H9 (cell line): ENCODE measurements around the gene ADCY1. TPM values are rescaled to one million over a fixed set of nuclear protein-coding genes. Genes with fewer than 3 reads are reported as not detected.

ENCODE experiments used
- DNase-seq: peaks from one replicate; pipeline ENCODE4 v3.0.0-alpha.2; 2017
- H2AFZ ChIP-seq: one replicate; pipeline ENCODE4 v1.6.1; 2013; ENCODE audit warnings: mild to moderate bottlenecking, low read length, control low read depth, moderate library complexity
- H2AK5ac ChIP-seq: 2 replicates; pipeline ENCODE4 v1.6.1; 2013; ENCODE audit warnings: low read length, control low read depth, mixed read lengths; ENCODE audit not compliant: insufficient read length
- H2BK120ac ChIP-seq: one replicate; pipeline ENCODE4 v1.6.1; 2013; ENCODE audit warnings: low read depth, mild to moderate bottlenecking, low read length, control low read depth, inconsistent platforms; ENCODE audit not compliant: poor library complexity, severe bottlenecking
- H2BK12ac ChIP-seq: 2 replicates; pipeline ENCODE4 v1.6.1; 2013; ENCODE audit warnings: low read length, control low read depth, mixed read lengths, low read depth; ENCODE audit not compliant: insufficient read length
- H2BK15ac ChIP-seq: 2 replicates; pipeline ENCODE4 v1.6.1; 2013; ENCODE audit warnings: low read depth, low read length, control low read depth
- H2BK20ac ChIP-seq: one replicate; pipeline ENCODE4 v1.6.1; 2013; ENCODE audit warnings: low read depth, mild to moderate bottlenecking, low read length, control low read depth, inconsistent platforms; ENCODE audit not compliant: poor library complexity, severe bottlenecking
- H2BK5ac ChIP-seq: 2 replicates; pipeline ENCODE4 v1.6.1; 2013; ENCODE audit warnings: low read length, control low read depth, mixed read lengths; ENCODE audit not compliant: insufficient read length
- H3K14ac ChIP-seq: 2 replicates; pipeline ENCODE4 v1.6.1; 2013; ENCODE audit warnings: low read length, control low read depth; ENCODE audit not compliant: insufficient read depth
- H3K18ac ChIP-seq: 2 replicates; pipeline ENCODE4 v1.6.1; 2013; ENCODE audit warnings: low read depth, mild to moderate bottlenecking, mixed read lengths, low read length, control low read depth; ENCODE audit not compliant: insufficient read length
- H3K23ac ChIP-seq: 2 replicates; pipeline ENCODE4 v1.6.1; 2013; ENCODE audit warnings: low read length, control low read depth, mixed read lengths, low read depth; ENCODE audit not compliant: insufficient read length
- H3K23me2 ChIP-seq: 2 replicates; pipeline ENCODE4 v1.6.1; 2013; ENCODE audit warnings: low read depth, mild to moderate bottlenecking, mixed read lengths, low read length, control low read depth; ENCODE audit not compliant: insufficient read length, poor library complexity, severe bottlenecking
- H3K27ac ChIP-seq: 2 replicates; pipeline ENCODE4 v1.5.1; 2013; ENCODE audit warnings: low read length, control low read depth, mixed read lengths, low read depth; ENCODE audit not compliant: insufficient read length
- H3K27me3 ChIP-seq: 2 replicates; pipeline ENCODE4 v1.6.1; 2013; ENCODE audit warnings: low read length, control low read depth, inconsistent platforms; ENCODE audit not compliant: insufficient read depth
- H3K4ac ChIP-seq: 2 replicates; pipeline ENCODE4 v1.6.1; 2013; ENCODE audit warnings: low read depth, mild to moderate bottlenecking, control low read depth, inconsistent platforms, low read length, moderate library complexity
- H3K4me1 ChIP-seq: 2 replicates; pipeline ENCODE4 v1.6.1; 2013; ENCODE audit warnings: low read length, control low read depth, inconsistent platforms; ENCODE audit not compliant: insufficient read depth
- H3K4me2 ChIP-seq: 2 replicates; pipeline ENCODE4 v1.6.1; 2013; ENCODE audit warnings: low read length, control low read depth, mixed read lengths; ENCODE audit not compliant: insufficient read length, insufficient read depth
- H3K56ac ChIP-seq: 2 replicates; pipeline ENCODE4 v1.6.1; 2013; ENCODE audit warnings: low read depth, mild to moderate bottlenecking, mixed read lengths, low read length, control low read depth; ENCODE audit not compliant: insufficient read length
- H3K79me1 ChIP-seq: 2 replicates; pipeline ENCODE4 v1.6.1; 2013; ENCODE audit warnings: low read depth, mild to moderate bottlenecking, moderate library complexity, low read length, control low read depth, inconsistent platforms; ENCODE audit not compliant: insufficient read depth, poor library complexity, severe bottlenecking
- H3K79me2 ChIP-seq: 2 replicates; pipeline ENCODE4 v1.6.1; 2013; ENCODE audit warnings: low read length, control low read depth, inconsistent platforms; ENCODE audit not compliant: insufficient read depth
- H3K9ac ChIP-seq: 2 replicates; pipeline ENCODE4 v1.6.1; 2013; ENCODE audit warnings: low read length, control low read depth, mixed read lengths; ENCODE audit not compliant: insufficient read length; ENCODE audit errors: extremely low read depth
- H3K9me3 ChIP-seq: one replicate; pipeline ENCODE4 v1.6.1; 2013; ENCODE audit warnings: low read depth, low read length, inconsistent platforms; ENCODE audit not compliant: control insufficient read depth
- H3T11ph ChIP-seq: one replicate; pipeline ENCODE4 v1.6.1; 2013; ENCODE audit warnings: mild to moderate bottlenecking, low read length, control low read depth, inconsistent platforms
- H4K20me1 ChIP-seq: one replicate; pipeline ENCODE4 v1.6.1; 2013; ENCODE audit not compliant: control insufficient read depth, insufficient read length, insufficient read depth
- H4K5ac ChIP-seq: 2 replicates; pipeline ENCODE4 v1.6.1; 2013; ENCODE audit warnings: low read depth, mild to moderate bottlenecking, mixed read lengths, low read length, control low read depth; ENCODE audit not compliant: insufficient read length
- H4K8ac ChIP-seq: replicated peaks from 2 replicates; pipeline ENCODE4 v1.6.1; 2013; ENCODE audit warnings: low read length, control low read depth, mixed read lengths, low read depth; ENCODE audit not compliant: insufficient read length
- H4K91ac ChIP-seq: 2 replicates; pipeline ENCODE4 v1.6.1; 2013; ENCODE audit warnings: low read depth, mild to moderate bottlenecking, moderate library complexity, mixed read lengths, low read length, control low read depth; ENCODE audit not compliant: insufficient read length
- H3K27ac Mint-ChIP-seq, 3 experiments: 2 replicates in 2 of 3; 3 replicates in 1 of 3; pipeline ENCODE4 v1.8.0; 2020 to 2021; ENCODE audit warnings: mixed read lengths in 3 of 3, mild to moderate bottlenecking in 1 of 3, moderate library complexity in 1 of 3
- H3K27me3 Mint-ChIP-seq: 2 replicates; pipeline ENCODE4 v1.8.0; 2021; ENCODE audit warnings: low read depth, mild to moderate bottlenecking, moderate library complexity, mixed read lengths
- H3K36me3 Mint-ChIP-seq, 3 experiments: 2 replicates in 2 of 3; 3 replicates in 1 of 3; pipeline ENCODE4 v1.8.0; 2020 to 2021; ENCODE audit warnings: low read depth in 3 of 3, mixed read lengths in 3 of 3; ENCODE audit not compliant: insufficient read depth in 1 of 3
- H3K4me1 Mint-ChIP-seq, 2 experiments: 2 replicates each; pipeline ENCODE4 v1.8.0; 2020; ENCODE audit warnings: mixed read lengths in 2 of 2
- H3K4me3 Mint-ChIP-seq, 2 experiments: 2 replicates in 1 of 2; 3 replicates in 1 of 2; pipeline ENCODE4 v1.8.0; 2020 to 2021; ENCODE audit warnings: mild to moderate bottlenecking in 2 of 2, mixed read lengths in 2 of 2, moderate library complexity in 1 of 2
- H3K9me3 Mint-ChIP-seq, 2 experiments: 2 replicates in 1 of 2; 3 replicates in 1 of 2; pipeline ENCODE4 v1.8.0; 2020; ENCODE audit warnings: mild to moderate bottlenecking in 2 of 2, mixed read lengths in 2 of 2, moderate library complexity in 1 of 2
- WGBS: extraction: QIAGEN DNeasy Blood & Tissue Kit; methylation state at CpG from one replicate; pipeline ENCODE4 v1.1.7; 2013; ENCODE audit warnings: missing lambda C conversion rate, low lambda C conversion rate, mixed read lengths; ENCODE audit not compliant: insufficient read length; ENCODE audit errors: extremely low coverage; 5-methylcytosine and 5-hydroxymethylcytosine counted together
- total RNA-seq: library from RNA; stranded (reverse); gene quantifications from 2 replicates; pipeline ENCODE4 v1.2.1, GENCODE V29; 2021
- TF ChIP-seq, protein P1 (sequence below): fragments of 200-600 bp; sonication (generic); conservative IDR thresholded peaks from 3 replicates; pipeline ENCODE4 v1.8.0; 2021; ENCODE audit warnings: antibody characterized with exemption, mild to moderate bottlenecking

The ADCY1 gene
- total RNA-seq, 1 experiment from 2014 or later = 21.6 TPM

DNA sequence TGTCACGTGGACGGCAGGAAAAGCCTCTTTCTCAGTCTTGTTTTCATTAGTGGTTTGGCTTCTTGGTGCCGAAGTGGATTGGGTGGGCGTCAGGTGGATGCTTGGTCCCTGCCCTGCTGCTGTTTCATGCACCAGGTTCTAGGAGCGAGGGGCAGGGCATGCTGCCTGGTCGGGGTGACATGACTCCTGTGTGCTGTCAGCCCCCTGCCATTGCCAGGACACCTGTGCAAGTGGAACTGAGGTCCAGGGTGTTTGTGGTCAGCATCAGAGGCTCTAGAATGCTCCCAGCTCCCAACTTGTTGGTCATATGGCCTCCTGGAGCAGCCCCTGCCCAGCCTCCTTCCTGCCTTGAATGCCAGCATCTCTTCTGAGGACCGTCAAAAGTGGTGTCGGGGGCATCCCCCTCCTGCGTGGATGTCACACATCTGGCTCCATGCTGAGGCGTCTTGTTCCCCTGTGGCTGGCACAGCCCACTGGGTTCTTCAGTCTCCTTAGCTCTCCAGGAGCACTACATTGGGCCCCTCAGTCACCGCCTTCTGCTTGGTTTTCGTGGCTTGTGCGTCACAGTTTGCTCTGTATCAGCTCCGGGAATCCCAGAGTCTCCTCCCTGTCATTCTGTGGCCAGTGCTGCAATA, 24.8 kb downstream of the ADCY1 start:
- H3K27ac ChIP-seq = no peak overlapping the region
- peak; percentile 20 for DNase-seq
- no peak overlapping the region for H4K8ac ChIP-seq
- TF ChIP-seq, protein P1, sequence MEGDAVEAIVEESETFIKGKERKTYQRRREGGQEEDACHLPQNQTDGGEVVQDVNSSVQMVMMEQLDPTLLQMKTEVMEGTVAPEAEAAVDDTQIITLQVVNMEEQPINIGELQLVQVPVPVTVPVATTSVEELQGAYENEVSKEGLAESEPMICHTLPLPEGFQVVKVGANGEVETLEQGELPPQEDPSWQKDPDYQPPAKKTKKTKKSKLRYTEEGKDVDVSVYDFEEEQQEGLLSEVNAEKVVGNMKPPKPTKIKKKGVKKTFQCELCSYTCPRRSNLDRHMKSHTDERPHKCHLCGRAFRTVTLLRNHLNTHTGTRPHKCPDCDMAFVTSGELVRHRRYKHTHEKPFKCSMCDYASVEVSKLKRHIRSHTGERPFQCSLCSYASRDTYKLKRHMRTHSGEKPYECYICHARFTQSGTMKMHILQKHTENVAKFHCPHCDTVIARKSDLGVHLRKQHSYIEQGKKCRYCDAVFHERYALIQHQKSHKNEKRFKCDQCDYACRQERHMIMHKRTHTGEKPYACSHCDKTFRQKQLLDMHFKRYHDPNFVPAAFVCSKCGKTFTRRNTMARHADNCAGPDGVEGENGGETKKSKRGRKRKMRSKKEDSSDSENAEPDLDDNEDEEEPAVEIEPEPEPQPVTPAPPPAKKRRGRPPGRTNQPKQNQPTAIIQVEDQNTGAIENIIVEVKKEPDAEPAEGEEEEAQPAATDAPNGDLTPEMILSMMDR = no peak
- peaks cover 22 to 30% of the 10 kb centered on the region in 2 experiments for H3K4me1 Mint-ChIP-seq
- no peak overlapping the region for H2BK120ac ChIP-seq
- no peaks in the 10 kb centered on the region; the same call in 1 of the 2 replicates for H3K27me3 Mint-ChIP-seq
- H2AK5ac ChIP-seq = no peak overlapping the region
- no peak overlapping the region for H3K4me3 Mint-ChIP-seq
- no peak overlapping the region for H3K18ac ChIP-seq
- no peak overlapping the region for H4K91ac ChIP-seq
- H3K27me3 ChIP-seq = no peaks in the 10 kb centered on the region
- no peak overlapping the region for H4K5ac ChIP-seq
- H2BK5ac ChIP-seq = no peak overlapping the region
- no peak overlapping the region for H2AFZ ChIP-seq
- H4K20me1 ChIP-seq = no peaks in the 10 kb centered on the region
- no peak overlapping the region for H2BK20ac ChIP-seq
- no peak overlapping the region for H2BK12ac ChIP-seq
- H3K56ac ChIP-seq = no peak overlapping the region
- no peaks in the 10 kb centered on the region; the same call in 1 of the 2 replicates for H3K79me2 ChIP-seq
- H3K27ac Mint-ChIP-seq = peak overlapping the region in 1 of 3 experiments; percentile 36; a peak in 1 of 7 replicates
- no peak overlapping the region for H3K9ac ChIP-seq
- H3K4ac ChIP-seq = no peak overlapping the region
- H2BK15ac ChIP-seq = no peak overlapping the region
- no peaks in the 10 kb centered on the region for H3K4me1 ChIP-seq
- no peaks in the 10 kb centered on the region for H3K9me3 ChIP-seq
- no peak overlapping the region; the same call in 1 of the 2 replicates for H3K14ac ChIP-seq
- no peak overlapping the region for H3K23ac ChIP-seq
- no peaks in the 10 kb centered on the region; a peak in 3 of 7 replicates for H3K36me3 Mint-ChIP-seq
- WGBS = no CpG with 5 or more reads among the region's 14 CpGs
- no peak overlapping the region for H3T11ph ChIP-seq
- H3K4me2 ChIP-seq = no peak overlapping the region
- no peaks in the 10 kb centered on the region for H3K23me2 ChIP-seq
- H3K9me3 Mint-ChIP-seq = 0 out of 5 replicates have a peak, but pooled peaks cover 0 to 2% of the 10 kb centered on the region in 2 experiments
- no peaks in the 10 kb centered on the region for H3K79me1 ChIP-seq
